ENCODE data around the gene MERTK.
"Not testable (repeated sequence)": the region's sequence is repeated elsewhere in the genome, so short reads cannot be mapped to it uniquely, and the experiment has no call there.

Gene MERTK

DNA sequence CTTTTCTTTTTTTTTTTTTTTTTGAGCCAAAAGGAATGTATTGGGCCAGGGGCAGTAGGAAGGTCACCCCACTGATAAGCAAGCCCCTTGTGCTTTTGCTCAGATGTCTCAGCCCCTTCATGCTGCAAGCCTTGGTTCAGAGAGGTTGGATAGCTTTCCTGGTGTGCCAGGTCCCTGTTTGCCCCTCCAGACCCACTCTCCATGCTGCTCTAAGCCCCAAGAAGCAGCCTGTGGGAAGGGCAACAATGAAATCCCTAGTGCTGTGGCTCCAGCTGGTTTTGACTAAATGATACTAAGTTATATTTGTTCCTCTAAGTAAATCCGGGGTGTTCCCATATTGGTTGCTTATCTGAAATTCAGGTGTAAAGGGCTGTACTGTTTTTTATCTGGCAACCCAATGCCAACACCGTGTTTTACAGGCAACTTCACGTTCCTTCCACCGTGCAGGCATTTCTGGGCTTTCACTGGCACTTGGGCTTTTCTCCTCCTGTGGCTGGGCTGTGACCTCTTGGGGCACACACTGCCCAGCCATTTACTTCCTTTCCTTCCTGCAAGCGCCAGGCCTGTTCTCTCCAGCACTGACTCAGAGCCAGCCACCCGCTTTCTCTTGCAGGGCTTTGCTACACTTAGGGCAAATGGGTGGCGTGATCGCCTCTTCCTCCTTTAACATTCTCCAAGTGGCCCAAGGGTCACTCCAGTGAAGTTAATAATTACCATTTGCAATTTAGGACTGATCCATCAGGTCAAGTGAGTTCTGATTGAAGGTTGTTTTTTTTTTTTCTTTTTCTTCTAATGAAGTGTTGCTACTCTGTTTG, 21.6 kb downstream of the MERTK start:
- no peak overlapping the region for H3K27ac Mint-ChIP-seq
- no peak overlapping the region for H3K4me3 Mint-ChIP-seq
- H3K4me1 Mint-ChIP-seq (ENCODE audit: low read depth): no peaks in the 10 kb centered on the region
- H3K9me3 Mint-ChIP-seq: no peaks in the 10 kb centered on the region
- peaks cover 25% of the 10 kb centered on the region for H3K27me3 Mint-ChIP-seq (ENCODE audit: low read depth)
- no peaks in the 10 kb centered on the region for H3K36me3 Mint-ChIP-seq (ENCODE audit: low read depth)

DNA sequence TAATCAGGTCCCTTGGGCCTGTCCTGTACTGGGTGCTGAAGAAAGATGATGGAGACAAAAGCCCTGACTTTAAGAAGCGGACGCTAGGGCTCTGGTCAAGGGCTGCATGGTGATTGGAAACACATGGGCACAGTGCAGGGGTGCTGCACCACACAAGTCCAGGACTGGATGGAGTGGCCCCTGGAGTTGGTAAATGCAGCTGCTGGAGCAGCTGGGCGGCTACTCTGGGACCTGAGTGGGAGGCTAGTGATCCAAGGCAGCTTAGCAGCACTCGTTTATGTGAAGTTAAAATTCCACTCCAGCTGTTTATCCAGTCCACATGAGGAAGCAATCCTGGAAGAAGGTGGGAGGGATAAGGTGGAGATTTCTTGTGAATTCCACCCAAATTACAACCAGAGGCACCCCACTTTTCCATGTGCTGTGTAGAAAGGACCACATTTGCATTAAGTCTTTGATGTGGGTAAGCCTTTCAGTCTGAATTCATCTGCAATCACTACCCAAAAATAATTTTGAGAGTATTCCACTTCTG, 24.9 kb downstream of the MERTK start:
- no peak overlapping the region for H3K27ac Mint-ChIP-seq
- no peaks in the 10 kb centered on the region for H3K4me1 Mint-ChIP-seq (ENCODE audit: low read depth)
- H3K27me3 Mint-ChIP-seq (ENCODE audit: low read depth): peaks cover 6% of the 10 kb centered on the region
- H3K36me3 Mint-ChIP-seq (ENCODE audit: low read depth): no peaks in the 10 kb centered on the region
- H3K4me3 Mint-ChIP-seq: no peak overlapping the region
- no peaks in the 10 kb centered on the region for H3K9me3 Mint-ChIP-seq

DNA sequence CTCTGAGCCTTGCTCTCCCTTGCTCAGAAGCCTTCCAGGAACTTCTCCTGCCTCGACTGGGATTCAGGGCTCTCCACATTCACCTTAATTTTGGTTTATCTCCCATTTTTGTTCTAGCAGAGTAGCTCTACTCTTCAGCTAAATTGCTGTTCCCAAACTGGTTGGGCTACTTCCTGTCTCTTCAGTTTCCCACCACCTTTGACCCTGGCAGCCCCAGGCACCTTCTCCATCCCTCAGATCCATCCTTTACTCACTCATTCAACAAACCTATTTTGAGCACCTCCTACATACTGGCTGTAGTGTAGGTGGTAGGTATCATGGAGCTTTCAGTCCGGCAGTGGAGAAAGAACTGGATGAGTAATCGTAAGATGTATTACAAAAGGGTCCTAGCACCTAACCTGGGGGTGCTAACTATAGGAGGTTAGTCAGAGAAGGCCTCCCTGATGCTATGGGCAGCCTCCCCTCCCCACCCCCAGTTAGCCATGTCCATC, 26.3 kb downstream of the MERTK start:
- Mint-ChIP-seq H3K4me3 (no peak overlapping the region), H3K4me1 (ENCODE audit: low read depth) (peaks cover 2% of the 10 kb centered on the region), H3K36me3 (ENCODE audit: low read depth) (no peaks in the 10 kb centered on the region), H3K9me3 (no peaks in the 10 kb centered on the region), H3K27me3 (ENCODE audit: low read depth) (peaks cover 3% of the 10 kb centered on the region), H3K27ac (no peak overlapping the region)

DNA sequence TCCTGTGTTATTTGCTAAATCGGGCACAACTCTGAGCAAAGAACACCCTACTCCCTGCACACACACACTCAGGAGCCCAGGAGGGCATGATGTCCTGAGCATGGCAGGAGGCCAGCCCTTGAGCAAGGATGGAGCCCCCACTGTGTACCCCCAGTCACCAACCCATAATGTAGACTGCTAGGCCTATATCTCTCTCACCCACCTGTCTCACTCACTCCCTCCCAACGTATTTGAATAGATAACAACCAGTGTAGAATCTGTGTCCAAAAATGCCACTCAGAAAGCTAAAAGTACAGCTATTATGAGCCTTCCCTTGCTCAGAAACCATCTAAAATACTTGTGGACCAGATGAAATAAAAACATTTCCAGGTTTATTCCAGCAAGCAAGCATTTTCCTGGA, 29.3 kb downstream of the MERTK start:
- no peak overlapping the region for H3K27ac Mint-ChIP-seq
- H3K27me3 Mint-ChIP-seq (ENCODE audit: low read depth): peaks cover 9% of the 10 kb centered on the region
- H3K4me1 Mint-ChIP-seq (ENCODE audit: low read depth): peaks cover 17% of the 10 kb centered on the region
- H3K36me3 Mint-ChIP-seq (ENCODE audit: low read depth): no peaks in the 10 kb centered on the region
- no peaks in the 10 kb centered on the region for H3K9me3 Mint-ChIP-seq
- H3K4me3 Mint-ChIP-seq: no peak overlapping the region

GRCh38 chr2:111930409-111930808, 32.0 kb downstream of the MERTK start:
- H3K4me3 Mint-ChIP-seq: no peak overlapping the region
- no peaks in the 10 kb centered on the region for H3K36me3 Mint-ChIP-seq (ENCODE audit: low read depth)
- H3K9me3 Mint-ChIP-seq: no peaks in the 10 kb centered on the region
- no peak overlapping the region for H3K27ac Mint-ChIP-seq
- peaks cover 32% of the 10 kb centered on the region for H3K27me3 Mint-ChIP-seq (ENCODE audit: low read depth)
- H3K4me1 Mint-ChIP-seq (ENCODE audit: low read depth): peaks cover 17% of the 10 kb centered on the region

GRCh38 chr2:111930875-111931274, 32.5 kb downstream of the MERTK start:
- H3K27ac Mint-ChIP-seq: peak overlapping the region; percentile 67
- peaks cover 33% of the 10 kb centered on the region for H3K27me3 Mint-ChIP-seq (ENCODE audit: low read depth)
- no peak overlapping the region for H3K4me3 Mint-ChIP-seq
- no peaks in the 10 kb centered on the region for H3K9me3 Mint-ChIP-seq
- H3K4me1 Mint-ChIP-seq (ENCODE audit: low read depth): peaks cover 17% of the 10 kb centered on the region
- no peaks in the 10 kb centered on the region for H3K36me3 Mint-ChIP-seq (ENCODE audit: low read depth)

- Mint-ChIP-seq H3K36me3 (ENCODE audit: low read depth) (no peaks in the 10 kb centered on the region), H3K27ac (no peak overlapping the region), H3K9me3 (no peaks in the 10 kb centered on the region), H3K27me3 (ENCODE audit: low read depth) (peaks cover 33% of the 10 kb centered on the region), H3K4me1 (ENCODE audit: low read depth) (peaks cover 17% of the 10 kb centered on the region), H3K4me3 (no peak overlapping the region)
Measured at GRCh38 chr2:111932841-111933291, 34.5 kb downstream of the MERTK start.

DNA sequence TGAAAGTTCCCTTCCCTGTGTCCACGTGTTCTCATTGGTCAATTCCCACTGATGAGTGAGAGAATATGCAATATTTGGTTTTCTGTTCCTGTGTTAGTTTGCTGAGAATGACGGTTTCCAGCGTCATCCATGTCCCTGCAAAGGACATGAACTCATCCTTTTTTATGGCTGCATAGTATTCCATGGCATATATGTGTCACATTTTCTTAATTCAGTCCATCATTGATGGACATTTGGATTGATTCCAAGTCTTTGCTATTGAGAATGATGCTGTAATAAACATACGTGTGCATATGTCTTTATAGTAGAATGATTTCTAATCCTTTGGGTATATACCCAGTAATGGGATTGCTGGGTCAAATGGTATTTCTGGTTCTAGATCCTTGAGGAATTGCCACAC, 35.5 kb downstream of the MERTK start:
- H3K9me3 Mint-ChIP-seq; H3K27ac Mint-ChIP-seq; H3K36me3 Mint-ChIP-seq (ENCODE audit: low read depth); H3K4me3 Mint-ChIP-seq: not testable (repeated sequence)
- Mint-ChIP-seq H3K27me3 (ENCODE audit: low read depth) (peaks cover 37% of the 10 kb centered on the region), H3K4me1 (ENCODE audit: low read depth) (peaks cover 17% of the 10 kb centered on the region)

DNA sequence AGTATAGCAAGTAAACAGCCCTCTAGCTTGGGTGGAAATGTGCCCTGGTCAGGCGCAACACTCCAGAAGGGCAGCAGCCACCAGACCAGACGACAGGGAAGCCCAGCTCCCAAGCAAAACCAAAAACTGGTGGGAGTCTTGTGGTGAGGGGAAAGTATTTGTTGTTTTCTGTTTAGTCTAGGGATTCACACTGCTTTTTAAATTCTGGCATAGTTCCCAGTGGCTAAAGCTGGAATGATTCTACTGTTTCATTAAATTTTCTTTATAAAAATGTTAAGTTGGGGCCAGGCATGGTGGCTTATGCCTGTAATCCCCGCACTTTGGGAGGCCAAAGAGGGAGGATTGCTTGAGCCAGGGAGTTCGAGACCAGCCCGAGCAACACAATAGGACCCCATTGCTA, 38.5 kb downstream of the MERTK start:
- no peak overlapping the region for H3K4me3 Mint-ChIP-seq
- H3K9me3 Mint-ChIP-seq: no peaks in the 10 kb centered on the region
- peaks cover 40% of the 10 kb centered on the region for H3K27me3 Mint-ChIP-seq (ENCODE audit: low read depth)
- H3K36me3 Mint-ChIP-seq (ENCODE audit: low read depth): no peaks in the 10 kb centered on the region
- H3K4me1 Mint-ChIP-seq (ENCODE audit: low read depth): no peaks in the 10 kb centered on the region
- H3K27ac Mint-ChIP-seq: no peak overlapping the region

DNA sequence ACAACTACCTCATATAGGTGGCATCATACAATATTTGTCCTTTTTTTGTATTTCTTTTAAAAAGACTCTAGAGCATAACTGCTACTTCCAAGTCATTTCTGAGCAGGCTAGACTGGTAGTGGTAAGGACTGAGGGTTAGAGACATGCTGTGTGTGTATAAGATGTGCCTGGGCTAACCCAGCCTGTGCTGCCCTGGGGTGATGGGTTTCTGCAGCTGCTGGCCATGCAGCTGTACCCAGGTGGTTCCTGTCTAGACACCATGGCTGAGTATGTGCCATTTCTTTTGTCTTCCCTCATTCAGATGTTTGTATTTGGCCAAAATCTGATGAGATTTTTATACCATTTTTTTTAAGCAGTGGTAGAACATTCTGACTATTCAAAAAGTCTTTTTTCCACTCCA, 40.0 kb downstream of the MERTK start:
- no peak overlapping the region for H3K27ac Mint-ChIP-seq
- no peaks in the 10 kb centered on the region for H3K4me1 Mint-ChIP-seq (ENCODE audit: low read depth)
- H3K4me3 Mint-ChIP-seq: no peak overlapping the region
- H3K36me3 Mint-ChIP-seq (ENCODE audit: low read depth): no peaks in the 10 kb centered on the region
- no peaks in the 10 kb centered on the region for H3K9me3 Mint-ChIP-seq
- peaks cover 29% of the 10 kb centered on the region for H3K27me3 Mint-ChIP-seq (ENCODE audit: low read depth)

DNA sequence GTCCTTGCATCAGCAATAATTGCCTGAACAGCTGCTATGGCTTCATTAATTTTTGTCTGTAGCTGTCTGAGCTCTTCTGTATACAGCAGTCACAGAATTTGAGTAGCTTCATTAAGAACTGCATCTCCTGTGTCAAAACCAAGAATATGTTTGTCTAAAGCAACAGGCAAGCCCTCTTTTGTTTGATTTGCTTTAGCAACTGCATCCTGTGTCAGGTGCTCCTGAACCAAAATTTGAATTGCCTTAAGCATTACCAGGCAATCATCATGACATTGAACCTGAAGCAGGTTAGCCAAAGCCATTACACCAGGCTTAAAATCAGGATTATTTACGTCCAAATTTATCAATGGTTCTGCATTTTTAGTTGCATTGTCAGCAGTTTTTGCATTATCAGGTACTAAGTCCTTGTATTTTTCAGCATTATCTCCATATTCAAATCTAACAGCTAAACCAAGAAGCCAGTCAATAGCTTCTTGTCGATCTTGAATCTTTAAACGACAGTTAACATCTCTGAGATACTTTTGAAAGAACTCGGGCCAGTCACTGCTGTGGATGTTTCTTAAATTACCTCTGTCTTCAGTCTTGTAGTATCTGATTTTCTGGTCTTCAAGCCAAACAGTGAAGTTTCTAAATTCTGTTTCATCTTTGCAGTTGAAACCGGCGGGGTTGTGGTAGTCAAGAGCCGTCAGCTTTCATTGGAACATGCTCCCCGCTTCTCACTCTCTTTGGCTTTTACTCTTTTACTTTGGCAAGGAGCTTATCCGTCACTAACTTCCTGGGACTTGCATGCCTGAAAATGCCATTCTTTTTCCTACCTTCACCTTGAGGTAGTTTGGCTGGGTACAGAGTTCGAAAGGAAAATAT, 42.2 kb downstream of the MERTK start:
- Mint-ChIP-seq H3K4me1 (ENCODE audit: low read depth) (no peaks in the 10 kb centered on the region), H3K27me3 (ENCODE audit: low read depth) (peaks cover 10% of the 10 kb centered on the region), H3K27ac (no peak overlapping the region), H3K4me3 (no peak overlapping the region), H3K9me3 (no peaks in the 10 kb centered on the region), H3K36me3 (ENCODE audit: low read depth) (no peaks in the 10 kb centered on the region)

- Mint-ChIP-seq H3K4me1 (ENCODE audit: low read depth) (no peaks in the 10 kb centered on the region), H3K27ac (no peak overlapping the region), H3K36me3 (ENCODE audit: low read depth) (no peaks in the 10 kb centered on the region), H3K9me3 (no peaks in the 10 kb centered on the region), H3K4me3 (no peak overlapping the region), H3K27me3 (ENCODE audit: low read depth) (peaks cover 10% of the 10 kb centered on the region)
Measured at GRCh38 chr2:111941531-111941930, 43.1 kb downstream of the MERTK start.

DNA sequence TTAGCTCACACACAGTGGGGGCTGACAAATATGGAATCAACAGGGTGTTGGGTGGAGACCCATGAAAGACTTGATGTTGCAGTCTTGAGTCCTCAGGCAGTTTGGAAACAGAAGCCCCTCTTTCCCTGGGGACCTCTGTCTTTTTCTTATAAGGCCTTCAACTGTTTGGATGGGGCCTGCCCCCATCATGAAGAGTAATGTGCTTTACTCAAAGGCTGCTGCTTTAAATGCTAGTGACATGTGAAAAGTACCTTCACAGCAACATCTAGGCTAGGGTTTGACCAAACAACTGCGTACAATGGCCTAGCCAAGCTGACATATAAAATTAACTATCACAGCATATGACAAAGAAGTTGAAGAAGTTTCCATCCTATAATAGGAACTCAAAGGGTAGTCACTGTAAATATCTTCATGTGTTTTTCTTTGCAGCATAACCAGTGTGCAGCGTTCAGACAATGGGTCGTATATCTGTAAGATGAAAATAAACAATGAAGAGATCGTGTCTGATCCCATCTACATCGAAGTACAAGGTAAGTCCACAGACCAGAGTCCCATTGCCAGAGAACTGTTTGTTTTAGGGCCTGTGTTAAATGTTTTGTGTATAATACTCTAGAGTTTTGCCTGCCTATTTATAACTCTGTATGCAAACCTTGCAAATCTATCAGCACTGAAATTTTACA, 46.3 kb downstream of the MERTK start:
- Mint-ChIP-seq H3K4me1 (ENCODE audit: low read depth) (no peaks in the 10 kb centered on the region), H3K9me3 (no peaks in the 10 kb centered on the region), H3K27me3 (ENCODE audit: low read depth) (peaks cover 12% of the 10 kb centered on the region), H3K36me3 (ENCODE audit: low read depth) (no peaks in the 10 kb centered on the region), H3K27ac (no peak overlapping the region), H3K4me3 (no peak overlapping the region)
